Measurements from ENCODE around the gene SARS1. TPM values are rescaled to one million over a fixed set of nuclear protein-coding genes. Genes with fewer than 3 reads are reported as not detected.
A peak's percentile ranks its signal among the peaks of the same experiment; 100 is the strongest.

SARS1 gene, protein sequence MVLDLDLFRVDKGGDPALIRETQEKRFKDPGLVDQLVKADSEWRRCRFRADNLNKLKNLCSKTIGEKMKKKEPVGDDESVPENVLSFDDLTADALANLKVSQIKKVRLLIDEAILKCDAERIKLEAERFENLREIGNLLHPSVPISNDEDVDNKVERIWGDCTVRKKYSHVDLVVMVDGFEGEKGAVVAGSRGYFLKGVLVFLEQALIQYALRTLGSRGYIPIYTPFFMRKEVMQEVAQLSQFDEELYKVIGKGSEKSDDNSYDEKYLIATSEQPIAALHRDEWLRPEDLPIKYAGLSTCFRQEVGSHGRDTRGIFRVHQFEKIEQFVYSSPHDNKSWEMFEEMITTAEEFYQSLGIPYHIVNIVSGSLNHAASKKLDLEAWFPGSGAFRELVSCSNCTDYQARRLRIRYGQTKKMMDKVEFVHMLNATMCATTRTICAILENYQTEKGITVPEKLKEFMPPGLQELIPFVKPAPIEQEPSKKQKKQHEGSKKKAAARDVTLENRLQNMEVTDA
- 146 and 158 TPM in 2 replicates for total RNA-seq (2014; rRNA removed)
- percentile 96 among the genes with signal in this experiment for Bru-seq, nascent RNA
- percentile 97 among the genes with signal in this experiment for BruChase-seq, experiment 1, labeled RNA remaining after a 6-hour chase
- percentile 98 among the genes with signal in this experiment for BruChase-seq, experiment 2, labeled RNA remaining after a 2-hour chase
- long read RNA-seq, transcript SARS-203 (2 exons, 1,582 nt), result minor isoform, 12 of 800 reads
- long read RNA-seq, transcript SARS-202 (12 exons, 1,882 nt), result minor isoform, 7 of 800 reads
- long read RNA-seq, transcript SARS-201 (11 exons, 1,852 nt), result major isoform, 587 of 800 reads
- long read RNA-seq, transcript SARS-206 (2 exons, 804 nt), result minor isoform, 23 of 800 reads
- long read RNA-seq, partial matches to known transcripts, result 72 of 800 reads
- long read RNA-seq, other reads (novel, unspliced or antisense), result 99 of 800 reads

GRCh38 chr1:109213824-109214693 lies at the start of gene SARS1:
Gene SARS1 (plus strand): TSS chr1:109213918. CDS start chr1:109213993, 75 bp downstream.
- DNase-seq (peak; percentile 86), ATAC-seq (peak; percentile 88)
- intact Hi-C loops (cut with micrococcal nuclease), result no loop called here
- peaks cover 14% of the 10 kb centered on the region for H3K4me1 ChIP-seq (ENCODE audit: insufficient read depth, low read length)
- peak within 1 kb of the TSS; percentile 94 for H3K4me3 ChIP-seq (ENCODE audit: low read length)
- no peaks in the 10 kb centered on the region for H3K27me3 ChIP-seq (ENCODE audit: low read length)
- no peaks in the 10 kb centered on the region for H3K9me3 ChIP-seq (ENCODE audit: low read length)
- peak within 1 kb of the TSS; percentile 94 for H3K9ac ChIP-seq (ENCODE audit: low read length)
- H2AFZ ChIP-seq (ENCODE audit: low read length), result peak within 1 kb of the TSS; percentile 94
- peaks cover 11% of the 10 kb centered on the region for H3K36me3 ChIP-seq (ENCODE audit: low read depth, low read length)
- peaks cover 23% of the 10 kb centered on the region; the same call in 1 of the 2 replicates for H4K20me1 ChIP-seq (ENCODE audit: low read length)
- TSS peak; percentile 99 for BruUV-seq (replicated peaks)
- H3K4me2 ChIP-seq (ENCODE audit: low read length), result peak within 1 kb of the TSS; percentile 88
- peak within 1 kb of the TSS; percentile 48 for H3K27ac ChIP-seq (ENCODE audit: low read length)
- H3K9me2 ChIP-seq (replicated peaks; ENCODE audit: low read length), result no peaks in the 10 kb centered on the region
- CTCF ChIA-PET, result no interaction called here
- POLR2A ChIA-PET (ENCODE audit: unreplicated experiment), result no interaction called here
- TF ChIP-seq EZH2phosphoT487 (IDR thresholded peaks at IDR 0.05; ENCODE audit: borderline replicate concordance, low read length) (no peak), EZH2 (IDR thresholded peaks at IDR 0.05; ENCODE audit: low read length, unreplicated experiment) (no peak)
- TF ChIP-seq, protein P1, sequence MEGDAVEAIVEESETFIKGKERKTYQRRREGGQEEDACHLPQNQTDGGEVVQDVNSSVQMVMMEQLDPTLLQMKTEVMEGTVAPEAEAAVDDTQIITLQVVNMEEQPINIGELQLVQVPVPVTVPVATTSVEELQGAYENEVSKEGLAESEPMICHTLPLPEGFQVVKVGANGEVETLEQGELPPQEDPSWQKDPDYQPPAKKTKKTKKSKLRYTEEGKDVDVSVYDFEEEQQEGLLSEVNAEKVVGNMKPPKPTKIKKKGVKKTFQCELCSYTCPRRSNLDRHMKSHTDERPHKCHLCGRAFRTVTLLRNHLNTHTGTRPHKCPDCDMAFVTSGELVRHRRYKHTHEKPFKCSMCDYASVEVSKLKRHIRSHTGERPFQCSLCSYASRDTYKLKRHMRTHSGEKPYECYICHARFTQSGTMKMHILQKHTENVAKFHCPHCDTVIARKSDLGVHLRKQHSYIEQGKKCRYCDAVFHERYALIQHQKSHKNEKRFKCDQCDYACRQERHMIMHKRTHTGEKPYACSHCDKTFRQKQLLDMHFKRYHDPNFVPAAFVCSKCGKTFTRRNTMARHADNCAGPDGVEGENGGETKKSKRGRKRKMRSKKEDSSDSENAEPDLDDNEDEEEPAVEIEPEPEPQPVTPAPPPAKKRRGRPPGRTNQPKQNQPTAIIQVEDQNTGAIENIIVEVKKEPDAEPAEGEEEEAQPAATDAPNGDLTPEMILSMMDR (conservative IDR thresholded peaks at IDR 0.05; ENCODE audit: low read depth, low read length), result no peak
- H3K79me2 ChIP-seq (ENCODE audit: low read length), result peaks cover 50% of the 10 kb centered on the region
- H3F3A ChIP-seq (ENCODE audit: low read length, unreplicated experiment), result no peaks in the 10 kb centered on the region

GRCh38 chr1:109164538-109164937 lies 49.2 kb upstream of the SARS1 start:
- H3K4me3 ChIP-seq (ENCODE audit: low read length), result no peak overlapping the region
- H3K36me3 ChIP-seq (ENCODE audit: low read depth, low read length), result no peaks in the 10 kb centered on the region
- TF ChIP-seq, protein P1 (conservative IDR thresholded peaks at IDR 0.05; ENCODE audit: low read depth, low read length), result no peak
- TF ChIP-seq EZH2phosphoT487 (IDR thresholded peaks at IDR 0.05; ENCODE audit: borderline replicate concordance, low read length) (no peak), EZH2 (IDR thresholded peaks at IDR 0.05; ENCODE audit: low read length, unreplicated experiment) (no peak)
- ATAC-seq, result no peak
- H3K9ac ChIP-seq (ENCODE audit: low read length), result no peak overlapping the region
- intact Hi-C loops (cut with micrococcal nuclease), result no loop called here
- no TSS peak for BruUV-seq (replicated peaks)
- no peak overlapping the region for H3K4me2 ChIP-seq (ENCODE audit: low read length)
- no peaks in the 10 kb centered on the region for H3K4me1 ChIP-seq (ENCODE audit: insufficient read depth, low read length)
- no peaks in the 10 kb centered on the region for H3K27me3 ChIP-seq (ENCODE audit: low read length)
- no peaks in the 10 kb centered on the region for H3F3A ChIP-seq (ENCODE audit: low read length, unreplicated experiment)
- H3K79me2 ChIP-seq (ENCODE audit: low read length), result no peaks in the 10 kb centered on the region
- POLR2A ChIA-PET (ENCODE audit: unreplicated experiment), result no interaction called here
- CTCF ChIA-PET, result no interaction called here
- H3K9me2 ChIP-seq (replicated peaks; ENCODE audit: low read length), result no peaks in the 10 kb centered on the region
- H3K27ac ChIP-seq (ENCODE audit: low read length), result no peak overlapping the region
- no peak for DNase-seq
- no peaks in the 10 kb centered on the region for H3K9me3 ChIP-seq (ENCODE audit: low read length)
- H4K20me1 ChIP-seq (ENCODE audit: low read length), result no peaks in the 10 kb centered on the region
- H2AFZ ChIP-seq (ENCODE audit: low read length), result no peak overlapping the region
